VCaP (cell line): ENCODE results near the gene PEX14.

Experiments used
- H3K27ac ChIP-seq: fragments of 450-650 bp; 2 replicates; pipeline ENCODE4 v1.5.1; 2017
- CTCF ChIP-seq: fragments of 450-650 bp; conservative IDR thresholded peaks from 2 replicates; pipeline ENCODE4 v1.5.1; 2017; ENCODE audit warnings: mild to moderate bottlenecking, moderate library complexity

The PEX14 gene

GRCh38 chr1:10432910-10433700 is 41.6 kb upstream of the PEX14 start:
- H3K27ac ChIP-seq = no peak overlapping the region
- TF ChIP-seq CTCF = no peak

- TF ChIP-seq CTCF = no peak
- no peak overlapping the region for H3K27ac ChIP-seq
Measured at GRCh38 chr1:10433790-10434189, 41.0 kb upstream of the PEX14 start.

- TF ChIP-seq CTCF = no peak
Measured at GRCh38 chr1:10434590-10434989, 40.2 kb upstream of the PEX14 start.

GRCh38 chr1:10437052-10437451 is 37.7 kb upstream of the PEX14 start:
- no peak for TF ChIP-seq CTCF
- no peak overlapping the region for H3K27ac ChIP-seq

More at GRCh38 chr1:10434590-10434989, 40.2 kb upstream of the PEX14 start:
- H3K27ac ChIP-seq = no peak overlapping the region

GRCh38 chr1:10438677-10439163 is 36.0 kb upstream of the PEX14 start:
- no peak for TF ChIP-seq CTCF
- peak overlapping the region; percentile 46 for H3K27ac ChIP-seq

GRCh38 chr1:10440305-10440704 is 34.4 kb upstream of the PEX14 start:
- no peak for TF ChIP-seq CTCF
- no peak overlapping the region for H3K27ac ChIP-seq

- no peak overlapping the region for H3K27ac ChIP-seq
- no peak for TF ChIP-seq CTCF
Measured at GRCh38 chr1:10440794-10441193, 34.0 kb upstream of the PEX14 start.
